NOMO-1 treated with dmso at 0.1 percent for 144 hours (cell line): ENCODE data around the gene PNKP.

Experiments used
- DNase-seq: peaks from one replicate; lab custom pipeline; 2025; ENCODE audit not compliant: unreplicated experiment; lab: John Stamatoyannopoulos, UW

PNKP gene

DNA sequence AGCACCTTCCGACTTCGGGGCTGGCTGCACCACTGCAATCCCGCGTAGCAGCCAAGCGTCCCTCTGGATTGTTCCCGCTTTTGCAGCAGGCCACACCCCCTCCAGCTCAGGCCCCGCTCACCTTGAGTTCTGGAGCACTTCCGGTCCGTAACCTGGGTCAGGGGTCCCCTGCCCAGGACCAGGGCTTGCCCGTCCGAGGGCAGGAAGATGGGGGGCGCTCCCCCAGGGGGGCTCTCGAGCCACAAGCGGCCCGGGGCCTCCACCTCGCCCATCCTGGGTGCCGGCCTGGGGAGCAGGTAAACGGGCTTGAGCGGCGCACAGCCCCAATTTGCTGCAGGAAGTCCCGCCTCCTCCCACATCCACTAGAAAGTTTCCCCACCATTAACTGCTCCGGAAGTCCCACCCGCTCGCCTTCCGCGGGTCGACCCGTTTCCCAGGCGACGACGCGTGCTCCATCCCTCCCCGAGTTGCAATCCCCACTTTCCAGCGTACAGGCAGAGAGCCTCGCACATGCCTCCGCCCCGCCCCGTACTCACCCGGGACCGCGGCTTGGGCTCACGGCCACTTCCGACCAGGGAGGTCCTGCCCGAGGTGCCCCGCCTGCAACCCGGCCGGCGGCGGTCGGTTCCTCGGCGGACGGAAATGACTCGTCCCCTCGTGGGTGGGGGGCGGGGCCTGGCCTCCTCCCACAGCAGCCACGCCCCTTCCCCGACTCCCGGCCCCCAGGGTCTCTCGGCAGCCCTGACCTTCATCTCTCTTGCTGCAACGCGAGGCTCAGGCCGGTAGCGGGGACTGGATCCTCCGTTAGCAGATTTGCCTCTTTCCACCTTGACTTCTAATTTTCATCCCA, at the start of gene PNKP:
Gene PNKP (minus strand): TSS at position 644 of the 850 bp plus-strand sequence. CDS start 372 bp downstream, at position 272.
- DNase-seq: peak; percentile 95

DNA sequence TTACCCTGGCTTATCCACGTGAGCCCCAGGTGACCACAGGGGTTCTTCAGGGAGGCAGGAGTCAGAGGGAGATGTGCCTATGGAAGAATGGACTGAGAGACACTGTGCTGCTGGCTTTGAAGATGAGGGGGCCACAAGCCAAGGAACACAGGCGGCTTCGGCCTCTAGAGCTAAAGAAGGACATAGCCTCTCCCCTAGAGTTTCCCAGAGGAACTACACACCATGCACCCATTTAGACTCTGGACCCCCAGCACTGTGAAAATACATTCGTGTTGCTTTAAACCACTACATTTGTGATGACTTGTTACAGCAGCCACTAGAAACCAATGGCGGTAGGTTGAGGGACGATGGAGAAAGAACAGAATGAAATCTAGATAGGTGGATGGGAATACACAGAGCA, 47.9 kb upstream of the PNKP start:
- no peak for DNase-seq

- no peak for DNase-seq
Measured at GRCh38 chr19:49913720-49914119, 46.3 kb upstream of the PNKP start.

- DNase-seq: no peak
Measured at GRCh38 chr19:49912965-49913685, 45.7 kb upstream of the PNKP start.

GRCh38 chr19:49911381-49912145, 44.2 kb upstream of the PNKP start:
- DNase-seq: peak; percentile 6

DNA sequence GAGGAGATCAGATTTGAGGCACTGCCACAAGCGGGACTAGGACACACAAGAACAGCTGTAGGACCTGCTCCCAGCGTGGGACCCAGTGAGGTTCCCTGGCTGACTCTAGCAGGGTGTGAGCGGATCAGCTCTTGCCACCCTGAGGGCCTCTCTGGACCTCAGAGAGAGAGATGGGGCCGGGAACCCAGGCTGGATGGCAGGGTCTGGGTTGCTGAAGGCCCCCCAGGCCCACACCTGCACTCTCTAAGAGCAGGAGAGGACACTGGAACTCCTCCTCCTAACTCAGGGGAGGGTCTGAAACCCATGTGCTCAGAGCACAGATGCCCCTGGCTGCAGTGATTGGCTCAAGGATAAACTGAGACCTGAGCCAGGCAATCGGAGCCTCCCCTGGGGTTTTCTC, 42.8 kb upstream of the PNKP start:
- no peak for DNase-seq

DNA sequence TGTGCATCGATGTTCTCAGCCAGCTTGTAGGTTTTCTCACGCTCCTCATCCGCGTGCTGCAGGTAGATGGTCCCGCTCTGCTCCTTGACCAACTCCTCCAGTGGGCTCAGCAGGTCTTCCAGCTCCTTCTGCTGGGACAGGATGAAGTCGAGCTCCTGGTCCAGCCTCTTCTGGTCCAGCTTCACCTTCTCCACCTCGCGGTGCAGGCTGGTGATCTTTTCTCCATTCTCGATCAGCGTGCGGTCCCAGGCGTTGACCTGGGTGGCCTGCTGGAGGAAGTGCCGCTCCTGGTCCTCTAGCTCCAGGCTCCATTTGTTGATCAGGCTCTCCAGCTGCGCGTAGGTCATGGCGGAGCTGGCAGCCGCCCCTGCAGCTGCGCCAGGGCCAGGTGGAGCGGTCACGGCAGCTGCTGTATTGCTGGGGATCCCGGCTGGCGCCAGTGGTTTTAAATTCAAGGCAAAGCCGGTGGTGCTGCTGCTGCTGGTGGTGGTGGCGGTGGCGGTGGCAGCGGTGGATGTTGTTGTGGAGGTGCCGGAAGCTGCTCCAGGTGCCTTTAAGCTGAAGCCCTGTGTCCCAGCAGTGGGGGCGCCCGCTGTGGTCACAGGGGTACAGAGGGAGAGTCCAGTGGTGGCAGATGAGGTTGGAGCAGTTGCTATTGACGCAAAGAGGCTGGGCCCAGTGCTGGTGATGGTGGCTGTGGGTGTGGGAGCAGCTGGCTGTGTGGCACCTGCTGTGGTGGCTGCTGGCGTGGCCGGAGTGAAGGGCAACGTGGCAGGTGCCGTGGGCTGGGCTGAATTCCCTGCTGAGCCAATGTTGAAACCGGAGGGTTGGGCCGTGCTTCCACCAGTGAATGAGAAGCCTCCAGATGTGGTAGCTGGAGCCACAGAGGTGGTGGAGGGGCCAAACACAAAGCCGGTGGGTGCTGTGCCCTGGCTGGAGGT, 41.4 kb upstream of the PNKP start:
- DNase-seq: no peak

DNA sequence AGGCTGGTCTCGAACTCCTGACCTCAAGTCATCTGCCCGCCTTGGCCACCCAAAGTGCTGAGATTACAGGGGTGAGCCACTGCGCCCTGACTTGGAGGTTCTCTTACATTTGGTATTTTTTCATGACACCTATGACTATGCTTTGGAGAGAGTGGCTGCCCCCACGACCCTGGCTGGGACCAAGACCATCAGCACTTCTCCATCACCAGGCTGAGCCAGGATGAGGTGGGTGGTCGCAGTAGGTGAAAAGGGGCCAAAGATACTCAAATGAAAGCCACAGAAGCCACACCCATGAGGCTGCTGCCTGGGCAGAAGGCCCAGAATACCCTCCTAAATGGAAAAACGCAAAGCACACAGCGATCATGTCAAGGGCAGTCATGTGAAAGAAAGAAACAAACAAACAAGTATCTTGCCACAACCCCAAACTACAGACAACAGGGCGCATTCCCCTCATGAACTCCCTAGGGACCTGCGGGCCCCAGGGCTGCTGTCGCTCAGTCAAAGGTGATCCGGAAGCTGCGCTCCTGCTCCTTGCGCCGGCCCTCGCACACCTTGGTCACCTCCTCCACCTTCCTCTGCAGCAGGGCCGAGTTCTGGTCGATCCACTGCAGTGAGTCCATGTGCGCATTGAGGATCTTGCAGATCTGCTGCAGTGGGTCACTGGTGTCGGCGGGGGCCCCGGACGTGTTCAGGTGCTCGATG, 40.5 kb upstream of the PNKP start:
- no peak for DNase-seq

DNA sequence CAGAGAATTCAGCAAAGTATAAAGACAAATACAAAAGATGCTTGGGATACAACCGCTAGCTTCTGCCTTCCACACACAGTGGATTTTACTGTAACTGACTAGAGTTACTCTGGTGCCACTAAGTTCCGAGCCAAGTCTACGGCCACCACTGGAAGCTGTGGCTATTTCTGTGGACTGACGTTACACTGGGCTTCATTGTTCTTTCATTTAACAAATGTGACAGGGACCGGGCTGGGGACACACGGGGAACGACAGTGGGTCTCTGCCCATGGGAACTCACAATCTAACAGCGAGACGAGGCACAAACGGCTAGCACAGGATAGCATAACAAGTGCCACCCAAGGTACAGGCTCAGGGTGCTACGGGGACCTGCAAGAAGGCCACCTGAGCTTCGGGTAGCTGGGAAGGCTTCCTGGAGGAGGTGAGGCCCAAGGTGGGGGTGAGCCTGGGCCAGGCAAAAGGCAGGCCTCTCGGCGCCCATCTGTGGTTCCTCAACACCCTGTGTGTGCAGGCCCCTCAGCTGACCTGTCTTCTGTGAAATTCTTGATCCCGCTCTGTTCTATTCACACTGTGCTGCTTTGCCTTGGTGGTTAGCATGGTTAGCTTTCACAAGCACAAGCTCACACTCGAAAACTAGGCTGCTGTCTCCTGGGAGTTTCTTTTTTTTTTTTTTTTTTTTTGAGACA, 39.6 kb upstream of the PNKP start:
- no peak for DNase-seq

GRCh38 chr19:49904136-49904535, 36.8 kb upstream of the PNKP start:
- no peak for DNase-seq

GRCh38 chr19:49896863-49897621, 29.7 kb upstream of the PNKP start, which contains the start of gene IL4I1:
TSS of gene IL4I1 (minus strand) at chr19:49896887. CDS start at chr19:49896160, 727 bp downstream.
- peak; percentile 82 for DNase-seq

DNA sequence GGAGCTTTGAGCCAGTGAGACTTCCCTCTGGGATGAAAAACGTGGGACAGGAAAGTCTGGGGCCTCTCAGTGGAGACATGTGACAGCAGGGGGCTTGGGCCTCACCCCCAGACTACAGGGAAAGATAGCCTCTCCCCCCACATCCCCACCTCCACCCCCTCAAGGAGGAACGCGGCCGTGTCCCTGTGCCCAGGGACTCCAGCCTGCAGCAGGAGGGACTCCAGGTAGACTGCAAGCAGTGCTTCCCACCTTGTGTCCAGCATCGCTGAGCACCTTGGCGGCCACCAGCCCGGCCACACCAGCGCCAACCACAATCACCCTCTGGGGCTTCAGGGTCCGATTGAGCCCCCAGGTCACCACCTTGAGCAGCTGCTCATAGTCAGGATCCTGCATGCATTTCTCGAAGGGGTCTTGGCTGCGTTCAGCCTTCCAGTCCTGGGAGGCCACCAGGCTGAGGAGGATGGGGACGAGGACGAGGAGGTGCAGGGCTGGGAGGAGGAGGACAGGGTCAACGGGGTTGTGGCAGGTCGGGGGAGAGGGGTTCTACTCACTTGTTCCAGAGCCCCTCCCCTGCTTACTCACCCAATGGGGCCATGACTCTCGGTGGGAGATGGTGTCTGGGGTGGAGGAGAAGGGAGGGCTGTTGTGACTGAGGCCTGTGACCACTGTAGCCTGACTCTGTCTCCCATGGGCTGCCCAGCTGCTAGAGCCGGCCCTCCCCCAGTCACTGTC, 28.4 kb upstream of the PNKP start:
- DNase-seq: no peak

GRCh38 chr19:49894879-49895565, 27.6 kb upstream of the PNKP start:
- no peak for DNase-seq

DNA sequence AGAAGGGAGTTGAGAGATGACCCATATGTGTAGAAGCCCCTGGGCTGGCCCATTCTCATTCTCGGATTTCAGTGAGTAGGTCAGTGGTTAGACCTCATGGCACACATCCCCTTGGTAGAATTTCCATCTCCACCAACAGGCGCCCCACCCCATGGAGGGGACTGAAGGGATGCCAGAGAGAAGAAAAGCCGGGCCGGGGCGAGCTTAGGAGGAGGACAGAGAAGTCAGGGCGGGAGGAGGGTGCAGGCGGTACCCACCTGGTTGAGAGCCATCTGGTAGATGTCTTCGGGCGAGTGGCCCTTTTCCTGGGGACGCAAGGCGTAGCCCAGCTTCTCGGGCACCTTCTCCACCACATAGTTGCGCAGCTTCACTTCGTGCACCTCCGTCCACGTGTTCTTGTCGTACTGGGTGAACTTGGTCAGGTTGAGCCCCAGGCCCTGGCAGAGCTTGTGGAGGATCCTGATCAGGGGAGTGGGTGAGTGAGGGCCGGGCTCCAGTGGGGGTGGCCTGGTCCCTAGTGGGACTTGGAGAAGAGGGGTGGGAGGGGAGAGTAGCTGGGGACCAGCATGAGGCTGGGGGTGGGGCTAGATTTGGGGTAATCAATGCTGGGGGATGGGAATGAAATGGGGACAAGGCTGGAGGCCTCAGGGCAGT, 26.8 kb upstream of the PNKP start:
- no peak for DNase-seq

GRCh38 chr19:49892716-49893115, 25.3 kb upstream of the PNKP start:
- no peak for DNase-seq

GRCh38 chr19:49891393-49891792, 24.0 kb upstream of the PNKP start:
- no peak for DNase-seq
